Choroid plexus epithelial cell (primary cell): ENCODE results near the gene INSR.

ENCODE experiments used
- DNase-seq: peaks from one replicate; pipeline ENCODE4 v3.0.0-alpha.2; 2010; ENCODE audit warnings: low read depth
- H3K4me3 ChIP-seq: 2 replicates; pipeline ENCODE4 v1.5.1; 2011; ENCODE audit warnings: low read depth, mild to moderate bottlenecking, control low read depth, low read length, moderate library complexity
- TF ChIP-seq, protein P1 (sequence below): conservative IDR thresholded peaks from 2 replicates; pipeline ENCODE4 v1.5.1; 2011; ENCODE audit warnings: low read depth, mild to moderate bottlenecking, control low read depth, inconsistent platforms, low read length, moderate library complexity

INSR gene

DNA sequence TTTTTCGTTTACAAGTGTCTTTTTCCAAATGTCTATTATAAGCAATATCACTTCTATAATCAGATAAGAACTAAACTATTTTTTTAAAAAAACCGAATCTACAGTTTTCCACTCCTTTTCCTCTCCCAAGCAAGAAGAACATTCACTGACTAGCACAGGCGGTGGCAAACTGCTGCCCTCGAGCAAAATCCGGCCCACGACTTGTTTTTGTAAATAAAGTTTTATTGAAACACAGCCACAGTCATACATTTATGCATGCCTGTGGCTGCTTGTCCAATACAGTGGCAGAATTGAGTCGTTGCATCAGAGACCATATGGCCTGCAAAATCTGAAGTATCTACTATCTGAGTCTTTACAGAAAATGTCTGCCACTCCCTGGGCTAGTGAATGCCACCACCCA is 27.4 kb downstream of the INSR start:
- DNase-seq, result no peak
- H3K4me3 ChIP-seq, result no peak overlapping the region
- TF ChIP-seq, protein P1, sequence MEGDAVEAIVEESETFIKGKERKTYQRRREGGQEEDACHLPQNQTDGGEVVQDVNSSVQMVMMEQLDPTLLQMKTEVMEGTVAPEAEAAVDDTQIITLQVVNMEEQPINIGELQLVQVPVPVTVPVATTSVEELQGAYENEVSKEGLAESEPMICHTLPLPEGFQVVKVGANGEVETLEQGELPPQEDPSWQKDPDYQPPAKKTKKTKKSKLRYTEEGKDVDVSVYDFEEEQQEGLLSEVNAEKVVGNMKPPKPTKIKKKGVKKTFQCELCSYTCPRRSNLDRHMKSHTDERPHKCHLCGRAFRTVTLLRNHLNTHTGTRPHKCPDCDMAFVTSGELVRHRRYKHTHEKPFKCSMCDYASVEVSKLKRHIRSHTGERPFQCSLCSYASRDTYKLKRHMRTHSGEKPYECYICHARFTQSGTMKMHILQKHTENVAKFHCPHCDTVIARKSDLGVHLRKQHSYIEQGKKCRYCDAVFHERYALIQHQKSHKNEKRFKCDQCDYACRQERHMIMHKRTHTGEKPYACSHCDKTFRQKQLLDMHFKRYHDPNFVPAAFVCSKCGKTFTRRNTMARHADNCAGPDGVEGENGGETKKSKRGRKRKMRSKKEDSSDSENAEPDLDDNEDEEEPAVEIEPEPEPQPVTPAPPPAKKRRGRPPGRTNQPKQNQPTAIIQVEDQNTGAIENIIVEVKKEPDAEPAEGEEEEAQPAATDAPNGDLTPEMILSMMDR, result no peak

DNA sequence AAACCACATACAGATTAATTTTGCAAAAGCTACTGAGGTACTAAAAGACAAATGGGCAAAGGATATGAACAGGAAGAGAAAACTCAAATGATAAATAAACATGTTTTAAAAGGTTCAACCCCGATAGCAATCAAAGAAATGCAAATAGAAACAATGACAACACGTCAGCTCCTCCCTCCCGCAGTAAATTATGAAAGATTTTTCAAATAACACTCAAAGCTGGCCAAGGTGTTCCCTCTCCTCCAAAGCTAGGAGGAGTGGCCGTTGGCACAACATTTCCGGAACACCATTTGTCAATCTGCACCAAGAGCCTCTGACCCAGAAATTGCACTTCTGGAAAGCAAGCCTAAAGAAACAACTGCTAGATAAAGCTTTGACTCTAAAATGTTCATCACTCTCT is 28.3 kb downstream of the INSR start:
- DNase-seq, result no peak
- H3K4me3 ChIP-seq, result no peak overlapping the region
- TF ChIP-seq, protein P1, result no peak

DNA sequence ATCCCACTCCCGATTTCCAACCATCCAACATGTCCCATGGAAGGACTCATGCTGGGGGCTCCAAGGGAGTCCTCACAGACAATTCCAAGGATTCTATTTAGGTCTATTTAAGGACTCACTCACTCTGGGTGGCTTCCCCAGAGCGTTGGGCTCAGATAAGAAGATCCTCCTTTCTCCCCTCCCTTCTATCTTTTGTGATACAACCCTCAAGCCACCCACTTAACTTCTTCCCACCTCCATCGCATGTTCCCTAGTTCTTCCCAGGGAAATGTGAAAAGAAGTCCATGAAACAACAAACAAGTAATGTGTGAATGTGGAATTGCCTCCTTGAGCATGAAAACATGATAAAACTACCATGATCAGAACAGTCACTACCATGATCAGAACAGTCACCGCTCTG is 29.4 kb downstream of the INSR start:
- no peak for DNase-seq
- no peak overlapping the region for H3K4me3 ChIP-seq
- TF ChIP-seq, protein P1, result no peak

DNA sequence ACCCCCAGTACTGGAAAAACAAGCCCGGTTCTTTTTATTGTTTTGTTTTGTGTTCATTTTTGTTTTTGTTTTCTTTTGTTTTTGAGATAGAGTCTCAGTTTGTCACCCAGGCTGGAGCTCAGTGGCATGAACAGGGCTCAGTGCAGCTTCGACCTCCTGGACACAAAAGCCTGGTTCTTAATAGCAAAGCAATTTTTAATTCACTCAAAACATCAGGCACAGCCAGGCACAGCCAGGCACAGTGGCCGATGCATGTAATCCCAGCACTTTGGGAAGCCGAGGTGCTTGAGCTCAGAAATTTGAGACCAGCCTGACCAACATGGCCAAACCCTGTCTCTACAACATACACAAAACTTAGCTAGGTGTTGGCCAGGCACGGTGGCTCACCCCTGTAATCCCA is 30.7 kb downstream of the INSR start:
- TF ChIP-seq, protein P1, result no peak
- no peak overlapping the region for H3K4me3 ChIP-seq

DNA sequence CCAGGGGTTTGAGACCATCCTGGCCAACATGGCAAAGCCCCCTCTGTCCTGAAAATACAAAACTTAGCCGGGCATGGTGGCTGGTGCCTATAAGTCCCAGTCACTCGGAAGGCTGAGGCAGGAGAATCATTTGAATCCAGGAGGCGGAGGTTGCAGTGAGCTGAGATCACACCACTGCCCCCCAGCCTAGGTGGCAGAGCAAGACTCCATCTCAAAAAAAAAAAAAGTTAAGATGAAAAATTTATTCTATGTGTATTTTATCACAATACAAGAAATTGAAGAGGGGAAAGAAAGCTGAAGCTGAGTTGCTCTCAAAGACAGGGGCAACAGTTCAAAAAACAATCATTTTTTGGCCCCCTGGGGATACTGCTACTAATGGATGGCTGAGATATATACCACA is 31.1 kb downstream of the INSR start:
- no peak overlapping the region for H3K4me3 ChIP-seq
- TF ChIP-seq, protein P1, result no peak
- no peak for DNase-seq

More for the DNA sequence above, 30.7 kb downstream of the INSR start:
- no peak for DNase-seq

DNA sequence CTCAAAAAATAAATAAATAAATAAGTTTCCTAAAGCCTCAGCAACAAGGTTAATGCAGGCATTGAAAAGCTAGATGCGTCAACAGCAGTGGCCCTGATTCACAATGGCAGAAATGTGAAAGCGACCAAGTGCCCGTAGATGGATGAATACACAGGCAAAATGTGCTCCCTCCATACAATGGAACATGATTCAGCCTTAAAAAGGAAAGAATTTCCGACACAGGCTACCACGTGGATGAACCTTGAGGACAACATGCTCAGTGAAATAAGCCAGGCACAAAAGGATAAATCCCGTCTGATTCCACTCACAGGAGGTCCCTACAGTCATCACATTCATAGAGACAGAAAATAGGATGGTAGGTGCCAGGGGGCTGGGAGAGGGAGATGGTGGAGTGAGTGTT is 31.7 kb downstream of the INSR start:
- H3K4me3 ChIP-seq, result no peak overlapping the region
- no peak for DNase-seq
- TF ChIP-seq, protein P1, result no peak

DNA sequence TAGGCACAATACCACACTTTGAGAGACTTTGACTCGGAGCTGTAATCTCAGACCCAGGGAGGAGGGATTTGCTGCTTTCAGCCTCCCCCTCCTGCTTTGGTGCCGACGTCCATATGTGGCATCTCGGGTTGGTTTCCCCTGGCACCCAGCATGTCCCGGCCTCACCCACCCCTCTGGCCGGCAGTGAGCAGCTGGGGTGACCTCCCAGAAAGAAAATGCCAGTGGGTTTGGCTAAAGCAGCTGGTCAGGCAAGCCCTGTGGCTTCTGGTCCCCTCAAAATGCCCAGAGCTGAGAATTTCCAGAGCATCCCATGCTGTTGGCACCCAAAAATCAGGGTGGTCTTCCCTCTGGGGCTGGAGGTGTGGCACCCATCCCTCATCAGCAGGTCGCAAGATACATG is 34.1 kb downstream of the INSR start:
- no peak for DNase-seq
- TF ChIP-seq, protein P1, result no peak
- H3K4me3 ChIP-seq, result no peak overlapping the region
